Mesenchymal stem cell (in vitro differentiated cells and primary cell): ENCODE data around the gene SRP68.
A peak's percentile ranks its signal among the peaks of the same experiment; 100 is the strongest.

Source experiments
- DNase-seq: peaks from one replicate; pipeline ENCODE4 v3.0.0-alpha.2; 2013
- H2AFZ ChIP-seq: one replicate; pipeline ENCODE4 v1.6.1; 2013; ENCODE audit warnings: low read depth, mild to moderate bottlenecking, control low read depth, inconsistent platforms, low read length, moderate library complexity
- H2AK5ac ChIP-seq: 2 replicates; pipeline ENCODE4 v1.6.1; 2013; ENCODE audit warnings: low read length, moderate library complexity, mild to moderate bottlenecking, inconsistent platforms; ENCODE audit not compliant: severe bottlenecking
- H2BK120ac ChIP-seq: one replicate; pipeline ENCODE4 v1.6.1; 2013; ENCODE audit warnings: low read depth, mild to moderate bottlenecking, inconsistent platforms, low read length, moderate library complexity
- H2BK12ac ChIP-seq, 2 experiments: one replicate each; pipeline ENCODE4 v1.6.1; 2013; ENCODE audit warnings: inconsistent platforms in 2 of 2, low read length in 2 of 2, mild to moderate bottlenecking in 2 of 2, moderate library complexity in 2 of 2, control low read depth in 1 of 2
- H2BK15ac ChIP-seq: one replicate; pipeline ENCODE4 v1.6.1; 2013; ENCODE audit warnings: mild to moderate bottlenecking, low read depth, inconsistent platforms; ENCODE audit not compliant: poor library complexity, severe bottlenecking
- H2BK5ac ChIP-seq: 2 replicates; pipeline ENCODE4 v1.6.1; 2013; ENCODE audit warnings: low read depth, mild to moderate bottlenecking, low read length, control low read depth, inconsistent platforms; ENCODE audit not compliant: poor library complexity, severe bottlenecking
- H3K14ac ChIP-seq, 2 experiments: one replicate each; pipeline ENCODE4 v1.6.1; 2013; ENCODE audit warnings: inconsistent platforms in 2 of 2, low read length in 2 of 2, control low read depth in 1 of 2, mild to moderate bottlenecking in 1 of 2, moderate library complexity in 1 of 2
- H3K18ac ChIP-seq, 2 experiments: one replicate each; pipeline ENCODE4 v1.6.1; 2013; ENCODE audit warnings: inconsistent platforms in 2 of 2, low read length in 2 of 2, control low read depth in 1 of 2, low read depth in 1 of 2, mild to moderate bottlenecking in 1 of 2
- H3K23ac ChIP-seq, 2 experiments: one replicate each; pipeline ENCODE4 v1.6.1; 2013; ENCODE audit warnings: inconsistent platforms in 2 of 2, low read length in 2 of 2, mild to moderate bottlenecking in 2 of 2, moderate library complexity in 2 of 2, control low read depth in 1 of 2
- H3K27ac ChIP-seq: 2 replicates; pipeline ENCODE4 v1.5.1; 2013; ENCODE audit warnings: mild to moderate bottlenecking, moderate library complexity, low read length, control low read depth, inconsistent platforms; ENCODE audit not compliant: poor library complexity, severe bottlenecking
- H3K27me3 ChIP-seq, 2 experiments: 2 replicates each; pipeline versions ENCODE4 v1.6.1 to v1.7.0; 2013; ENCODE audit warnings: low read length in 2 of 2, mild to moderate bottlenecking in 2 of 2, moderate library complexity in 2 of 2, control low read depth in 1 of 2, inconsistent platforms in 1 of 2; ENCODE audit not compliant: control insufficient read depth in 1 of 2, insufficient read depth in 1 of 2
- H3K36me3 ChIP-seq, 2 experiments: 2 replicates each; pipeline versions ENCODE4 v1.6.1 to v1.7.0; 2013; ENCODE audit warnings: low read length in 2 of 2, control low read depth in 1 of 2, inconsistent platforms in 1 of 2, low read depth in 1 of 2, mild to moderate bottlenecking in 1 of 2; ENCODE audit not compliant: insufficient read depth in 2 of 2, control insufficient read depth in 1 of 2
- H3K4ac ChIP-seq, 2 experiments: one replicate each; pipeline ENCODE4 v1.6.1; 2013; ENCODE audit warnings: inconsistent platforms in 2 of 2, low read length in 2 of 2, mild to moderate bottlenecking in 2 of 2, moderate library complexity in 2 of 2, control low read depth in 1 of 2, low read depth in 1 of 2
- H3K4me1 ChIP-seq: 2 replicates; pipeline ENCODE4 v1.6.1; 2013; ENCODE audit warnings: low read depth, low read length, control low read depth; ENCODE audit not compliant: control insufficient read depth, insufficient read depth
- H3K4me2 ChIP-seq: 2 replicates; pipeline ENCODE4 v1.6.1; 2013; ENCODE audit warnings: low read length, mild to moderate bottlenecking, inconsistent platforms; ENCODE audit not compliant: poor library complexity, severe bottlenecking
- H3K4me3 ChIP-seq, 2 experiments: 2 replicates each; pipeline versions ENCODE4 v1.5.1 to v1.7.0; 2013; ENCODE audit warnings: low read length in 2 of 2, mild to moderate bottlenecking in 2 of 2, control low read depth in 1 of 2, low read depth in 1 of 2; ENCODE audit not compliant: insufficient read depth in 1 of 2
- H3K79me1 ChIP-seq: replicated peaks from 2 replicates; pipeline ENCODE4 v1.6.1; 2013; ENCODE audit warnings: mild to moderate bottlenecking, control low read depth, low read length, inconsistent platforms; ENCODE audit not compliant: poor library complexity, severe bottlenecking
- H3K9ac ChIP-seq: 2 replicates; pipeline ENCODE4 v1.7.0; 2013; ENCODE audit warnings: mild to moderate bottlenecking, low read length, moderate library complexity
- H3K9me3 ChIP-seq: 2 replicates; pipeline ENCODE4 v1.7.0; 2013; ENCODE audit warnings: mild to moderate bottlenecking, low read length; ENCODE audit not compliant: control insufficient read depth
- H4K8ac ChIP-seq: one replicate; pipeline ENCODE4 v1.6.1; 2013; ENCODE audit warnings: inconsistent platforms, mild to moderate bottlenecking, low read length, moderate library complexity
- H4K91ac ChIP-seq: one replicate; pipeline ENCODE4 v1.6.1; 2013; ENCODE audit warnings: mild to moderate bottlenecking, low read length, inconsistent platforms
- WGBS: methylation state at CpG from one replicate; pipeline ENCODE4 v1.1.7; 2013; ENCODE audit warnings: mixed read lengths; 5-methylcytosine and 5-hydroxymethylcytosine counted together

SRP68 gene

GRCh38 chr17:75996665-75997590 lies 75.4 kb downstream of the SRP68 start:
- Histone ChIP-seq H3K9ac (peak overlapping the region; percentile 10), H2BK15ac (no peak overlapping the region), H4K8ac (peak overlapping the region; percentile 77), H3K18ac (peak overlapping the region; percentile 71 to 80), H2BK5ac (no peak overlapping the region), H3K4me3 (peak overlapping the region in 1 of 2 experiments; percentile 55), H3K27ac (no peak overlapping the region), H3K4me2 (no peak overlapping the region), H2AK5ac (no peak overlapping the region), H3K27me3 (no peaks in the 10 kb centered on the region), H3K4ac (peak overlapping the region in 1 of 2 experiments; percentile 47), H3K4me1 (peaks cover 7% of the 10 kb centered on the region), H3K79me1 (peaks cover 2% of the 10 kb centered on the region), H3K23ac (no peak overlapping the region), H4K91ac (peak overlapping the region; percentile 67), H2BK12ac (peak overlapping the region in 1 of 2 experiments; percentile 75), H3K9me3 (no peaks in the 10 kb centered on the region), H3K14ac (peak overlapping the region in 1 of 2 experiments; percentile 84), H2AFZ (peak overlapping the region; percentile 18), H3K36me3 (peaks cover 9 to 48% of the 10 kb centered on the region in 2 experiments), H2BK120ac (no peak overlapping the region)
- 44% methylated on average over 18 of the region's 18 CpGs for WGBS
- peak; percentile 85 for DNase-seq

DNA sequence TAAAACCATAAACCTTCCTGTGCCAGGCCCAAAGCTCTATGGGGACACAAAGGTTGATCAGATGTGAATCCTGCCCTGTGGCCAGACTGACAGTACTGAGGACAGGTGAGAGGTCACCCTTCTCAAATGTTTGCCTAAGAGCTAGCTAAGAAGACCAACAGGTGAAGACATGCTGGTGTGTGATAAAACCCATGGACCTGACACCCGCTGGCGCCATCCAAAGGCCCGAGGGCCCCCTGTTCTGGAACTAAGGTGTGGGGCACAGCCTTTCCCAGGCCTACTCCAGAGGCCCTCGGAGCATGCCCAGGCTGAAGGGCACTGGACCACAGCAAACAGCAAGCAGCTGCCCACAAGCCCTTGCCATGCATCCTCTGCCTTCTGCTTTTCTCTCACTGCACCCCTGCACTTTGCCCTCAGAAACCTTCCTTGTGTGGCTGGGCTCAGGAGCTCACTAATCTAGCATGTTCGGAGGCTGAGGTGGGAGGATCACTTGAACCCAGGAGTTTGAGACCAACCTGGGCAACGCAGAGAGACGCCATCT lies 76.9 kb downstream of the SRP68 start:
- WGBS, result 98% methylated on average over 7 of the region's 7 CpGs
- H3K79me1 ChIP-seq, result peaks cover 2% of the 10 kb centered on the region
- no peak overlapping the region for H2BK120ac ChIP-seq
- H3K27ac ChIP-seq, result no peak overlapping the region
- H3K36me3 ChIP-seq, result peaks cover 18 to 39% of the 10 kb centered on the region in 2 experiments
- no peak overlapping the region for H4K8ac ChIP-seq
- no peak overlapping the region for H2BK15ac ChIP-seq
- no peak for DNase-seq
- H3K27me3 ChIP-seq, result no peaks in the 10 kb centered on the region
- H2AK5ac ChIP-seq, result no peak overlapping the region
- H3K4ac ChIP-seq, result peak overlapping the region in 1 of 2 experiments; percentile 2
- H3K4me3 ChIP-seq, result no peak overlapping the region
- H4K91ac ChIP-seq, result no peak overlapping the region
- no peak overlapping the region for H3K14ac ChIP-seq
- H3K9me3 ChIP-seq, result no peaks in the 10 kb centered on the region
- no peak overlapping the region for H3K9ac ChIP-seq
- no peak overlapping the region for H2BK12ac ChIP-seq
- H3K4me1 ChIP-seq, result peaks cover 7% of the 10 kb centered on the region
- no peak overlapping the region for H3K18ac ChIP-seq
- H3K23ac ChIP-seq, result no peak overlapping the region
- H3K4me2 ChIP-seq, result no peak overlapping the region
- H2BK5ac ChIP-seq, result no peak overlapping the region
- no peak overlapping the region for H2AFZ ChIP-seq

DNA sequence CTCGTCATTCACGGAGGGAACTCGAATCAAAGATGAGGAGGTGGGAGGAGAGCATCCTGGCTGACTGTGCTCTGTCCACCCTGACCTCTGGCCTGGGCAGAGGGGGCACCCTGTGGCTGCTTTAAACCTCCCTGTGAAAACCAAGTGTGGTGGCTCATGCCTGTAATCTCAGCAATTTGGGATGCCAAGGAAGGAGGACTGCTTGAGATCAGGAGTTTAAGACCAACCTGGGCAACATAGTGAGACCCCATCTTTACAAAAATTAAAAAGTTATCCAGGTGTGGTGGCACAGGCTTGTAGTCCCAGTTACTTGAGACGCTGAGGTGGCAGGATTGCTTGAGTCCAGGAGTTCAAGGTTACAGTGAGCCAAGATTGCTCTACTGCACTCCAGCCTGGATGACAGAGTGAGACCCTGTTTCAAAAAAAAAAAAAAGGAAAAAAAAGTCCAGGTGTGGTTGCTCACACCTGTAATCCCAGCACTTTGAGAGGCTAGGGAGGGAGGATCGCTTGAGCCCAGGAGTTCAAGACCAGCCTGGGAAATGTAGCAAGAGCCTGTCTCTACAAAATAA lies 77.4 kb downstream of the SRP68 start:
- H3K23ac ChIP-seq, result no peak overlapping the region
- H2BK5ac ChIP-seq, result no peak overlapping the region
- 95% methylated on average over 4 of the region's 5 CpGs for whole genome bisulfite sequencing

DNA sequence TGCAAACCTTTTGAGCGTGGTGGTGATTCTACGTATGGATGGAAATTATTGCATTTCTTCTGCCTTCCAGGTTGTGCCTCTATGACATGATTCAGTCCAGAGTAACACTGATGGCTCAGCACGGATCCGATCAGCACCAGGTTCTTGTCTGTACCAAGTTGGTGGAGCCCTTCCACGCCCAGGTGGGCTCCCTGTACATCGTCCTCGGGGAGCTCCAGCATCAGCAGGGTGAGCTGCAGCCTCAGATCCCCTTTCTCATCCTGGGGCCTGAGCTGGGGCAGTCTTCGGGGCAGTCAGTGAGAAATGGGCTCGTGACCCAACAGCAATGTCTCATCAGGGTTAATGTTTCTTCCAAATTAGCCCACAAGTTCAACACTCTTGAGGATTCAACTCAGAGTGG lies 80.9 kb downstream of the SRP68 start:
- Histone ChIP-seq H2AFZ (no peak overlapping the region), H3K9me3 (no peaks in the 10 kb centered on the region)
- 93% methylated on average over 9 of the region's 9 CpGs for WGBS

More for the DNA sequence above, 77.4 kb downstream of the SRP68 start:
- no peak overlapping the region for H2BK15ac ChIP-seq
- no peak overlapping the region for H3K4me2 ChIP-seq
- no peaks in the 10 kb centered on the region for H3K9me3 ChIP-seq
- no peak for DNase-seq
- H3K4ac ChIP-seq, result no peak overlapping the region
- H3K36me3 ChIP-seq, result peaks cover 15 to 33% of the 10 kb centered on the region in 2 experiments
- no peak overlapping the region for H3K27ac ChIP-seq
- H4K8ac ChIP-seq, result no peak overlapping the region
- no peaks in the 10 kb centered on the region for H3K27me3 ChIP-seq
- no peak overlapping the region for H3K9ac ChIP-seq
- no peak overlapping the region for H3K4me3 ChIP-seq
- H2BK12ac ChIP-seq, result no peak overlapping the region
- peaks cover 2% of the 10 kb centered on the region for H3K79me1 ChIP-seq
- H2AFZ ChIP-seq, result no peak overlapping the region
- no peak overlapping the region for H2AK5ac ChIP-seq
- H3K18ac ChIP-seq, result no peak overlapping the region
- H3K14ac ChIP-seq, result no peak overlapping the region
- peaks cover 7% of the 10 kb centered on the region for H3K4me1 ChIP-seq
- H2BK120ac ChIP-seq, result no peak overlapping the region
- peak overlapping the region; percentile 46 for H4K91ac ChIP-seq

More for the DNA sequence above, 80.9 kb downstream of the SRP68 start:
- no peak overlapping the region for H2BK15ac ChIP-seq
- no peak overlapping the region for H2BK120ac ChIP-seq
- H3K4me2 ChIP-seq, result no peak overlapping the region
- H3K18ac ChIP-seq, result no peak overlapping the region
- no peak overlapping the region for H3K14ac ChIP-seq
- no peak overlapping the region for H2AK5ac ChIP-seq
- no peak overlapping the region for H3K4ac ChIP-seq
- no peak overlapping the region for H3K4me3 ChIP-seq
- H3K79me1 ChIP-seq, result peaks cover 2% of the 10 kb centered on the region
- DNase-seq, result no peak
- no peak overlapping the region for H2BK12ac ChIP-seq
- H3K23ac ChIP-seq, result no peak overlapping the region
- no peak overlapping the region for H4K8ac ChIP-seq
- no peak overlapping the region for H3K9ac ChIP-seq
- H3K27ac ChIP-seq, result no peak overlapping the region
- peaks cover 12 to 32% of the 10 kb centered on the region in 2 experiments for H3K36me3 ChIP-seq
- H3K4me1 ChIP-seq, result no peaks in the 10 kb centered on the region
- H2BK5ac ChIP-seq, result no peak overlapping the region
- no peaks in the 10 kb centered on the region for H3K27me3 ChIP-seq
- no peak overlapping the region for H4K91ac ChIP-seq
